HTR-8/SVneo (cell line): ENCODE data around the gene FNDC1.
A peak's percentile ranks its signal among the peaks of the same experiment; 100 is the strongest.
"Not testable (repeated sequence)": the region's sequence is repeated elsewhere in the genome, so short reads cannot be mapped to it uniquely, and the experiment has no call there.

Source experiments
- DNase-seq: peaks from one replicate; pipeline ENCODE4 v3.0.0; 2011; ENCODE audit warnings: low spot score, mixed read lengths; ENCODE audit not compliant: insufficient read length
- FAIRE-seq: peaks from 2 replicates; lab custom pipeline; 2011; peaks lifted over from hg19 to GRCh38; lab: Jason Lieb, UNC

Gene FNDC1

GRCh38 chr6:159250633-159251032 is 81.4 kb downstream of the FNDC1 start:
- DNase-seq = no peak
- no peak for FAIRE-seq

- FAIRE-seq (no peak), DNase-seq (peak; percentile 47)
Measured at GRCh38 chr6:159252955-159253508, 83.8 kb downstream of the FNDC1 start.

- FAIRE-seq = no peak
- DNase-seq = no peak
Measured at GRCh38 chr6:159254186-159254585, 85.0 kb downstream of the FNDC1 start.

GRCh38 chr6:159255434-159255951 is 86.3 kb downstream of the FNDC1 start:
- no peak for FAIRE-seq
- no peak for DNase-seq

GRCh38 chr6:159256128-159256527 is 86.9 kb downstream of the FNDC1 start:
- DNase-seq = no peak
- no peak for FAIRE-seq

- no peak for DNase-seq
- no peak for FAIRE-seq
Measured at GRCh38 chr6:159257846-159258245, 88.6 kb downstream of the FNDC1 start.

GRCh38 chr6:159259441-159260125 is 90.4 kb downstream of the FNDC1 start:
- DNase-seq = no peak
- no peak for FAIRE-seq

GRCh38 chr6:159260208-159260607 is 91.0 kb downstream of the FNDC1 start:
- DNase-seq (no peak), FAIRE-seq (no peak)

- DNase-seq (no peak), FAIRE-seq (no peak)
Measured at GRCh38 chr6:159261995-159262394, 92.8 kb downstream of the FNDC1 start.

- no peak for FAIRE-seq
- DNase-seq = no peak
Measured at GRCh38 chr6:159262586-159262985, 93.4 kb downstream of the FNDC1 start.

- FAIRE-seq (no peak), DNase-seq (no peak)
Measured at GRCh38 chr6:159267165-159267564, 98.0 kb downstream of the FNDC1 start.

GRCh38 chr6:159268511-159268910 is 99.3 kb downstream of the FNDC1 start:
- no peak for FAIRE-seq
- DNase-seq = no peak

- FAIRE-seq (no peak), DNase-seq (no peak)
Measured at GRCh38 chr6:159271257-159271656, 102.1 kb downstream of the FNDC1 start.

GRCh38 chr6:159278626-159279025 is 109.4 kb downstream of the FNDC1 start:
- FAIRE-seq (no peak), DNase-seq (no peak)

GRCh38 chr6:159279790-159280277 is 110.6 kb downstream of the FNDC1 start:
- DNase-seq = no peak
- FAIRE-seq = no peak

GRCh38 chr6:159282421-159282820 is 113.2 kb downstream of the FNDC1 start:
- DNase-seq (no peak), FAIRE-seq (no peak)

- FAIRE-seq, DNase-seq: not testable (repeated sequence)
Measured at GRCh38 chr6:159284661-159285060, 115.5 kb downstream of the FNDC1 start.

GRCh38 chr6:159298840-159299239 is 129.6 kb downstream of the FNDC1 start:
- no peak for DNase-seq
- no peak for FAIRE-seq

- FAIRE-seq = no peak
- DNase-seq = no peak
Measured at GRCh38 chr6:159299566-159299965, 130.4 kb downstream of the FNDC1 start.

- FAIRE-seq (no peak), DNase-seq (no peak)
Measured at GRCh38 chr6:159301277-159301676, 132.1 kb downstream of the FNDC1 start.

- FAIRE-seq = no peak
- DNase-seq = no peak
Measured at GRCh38 chr6:159301810-159302593, 132.8 kb downstream of the FNDC1 start.
